Measurements from ENCODE around the gene ZNF669.

ZNF669 gene

GRCh38 chr1:247090455-247090854, 13.7 kb downstream of the ZNF669 start:
- no peak for TF ChIP-seq CTCF (IDR thresholded peaks at IDR 0.05)
- no peak for TF ChIP-seq ZFX (IDR thresholded peaks at IDR 0.05; ENCODE audit: borderline replicate concordance)
- H3K27ac ChIP-seq, result no peak overlapping the region

- no peak for TF ChIP-seq ZFX (IDR thresholded peaks at IDR 0.05; ENCODE audit: borderline replicate concordance)
- no peak for TF ChIP-seq CTCF (IDR thresholded peaks at IDR 0.05)
- no peak overlapping the region for H3K27ac ChIP-seq
Observed at GRCh38 chr1:247089616-247090375, 14.4 kb downstream of the ZNF669 start.

GRCh38 chr1:247088967-247089366, 15.2 kb downstream of the ZNF669 start:
- no peak overlapping the region for H3K27ac ChIP-seq
- TF ChIP-seq ZFX (IDR thresholded peaks at IDR 0.05; ENCODE audit: borderline replicate concordance), result no peak
- TF ChIP-seq CTCF (IDR thresholded peaks at IDR 0.05), result no peak

GRCh38 chr1:247087256-247087655, 16.9 kb downstream of the ZNF669 start:
- TF ChIP-seq ZFX (IDR thresholded peaks at IDR 0.05; ENCODE audit: borderline replicate concordance) (no peak), CTCF (IDR thresholded peaks at IDR 0.05) (no peak)
- no peak overlapping the region for H3K27ac ChIP-seq

GRCh38 chr1:247085310-247085709, 18.8 kb downstream of the ZNF669 start:
- TF ChIP-seq CTCF (IDR thresholded peaks at IDR 0.05) (no peak), ZFX (IDR thresholded peaks at IDR 0.05; ENCODE audit: borderline replicate concordance) (no peak)
- H3K27ac ChIP-seq, result no peak overlapping the region

GRCh38 chr1:247084771-247085170, 19.4 kb downstream of the ZNF669 start:
- TF ChIP-seq ZFX (IDR thresholded peaks at IDR 0.05; ENCODE audit: borderline replicate concordance) (no peak), CTCF (IDR thresholded peaks at IDR 0.05) (no peak)
- H3K27ac ChIP-seq, result no peak overlapping the region

GRCh38 chr1:247079141-247079874, 24.8 kb downstream of the ZNF669 start:
- H3K27ac ChIP-seq, result peak overlapping the region; percentile 76

More at GRCh38 chr1:247079141-247079874, 24.8 kb downstream of the ZNF669 start:
- no peak for TF ChIP-seq ZFX (IDR thresholded peaks at IDR 0.05; ENCODE audit: borderline replicate concordance)
- TF ChIP-seq CTCF (IDR thresholded peaks at IDR 0.05), result no peak
